ENCODE results near the gene NRSN2. TPM values are rescaled to one million over a fixed set of nuclear protein-coding genes. Genes with fewer than 3 reads are reported as not detected.
"Not testable (repeated sequence)": the region's sequence is repeated elsewhere in the genome, so short reads cannot be mapped to it uniquely, and the experiment has no call there.

The NRSN2 gene
- total and polyA plus RNA-seq, 2 experiments from 2014 or later, result 111 to 170 TPM

DNA sequence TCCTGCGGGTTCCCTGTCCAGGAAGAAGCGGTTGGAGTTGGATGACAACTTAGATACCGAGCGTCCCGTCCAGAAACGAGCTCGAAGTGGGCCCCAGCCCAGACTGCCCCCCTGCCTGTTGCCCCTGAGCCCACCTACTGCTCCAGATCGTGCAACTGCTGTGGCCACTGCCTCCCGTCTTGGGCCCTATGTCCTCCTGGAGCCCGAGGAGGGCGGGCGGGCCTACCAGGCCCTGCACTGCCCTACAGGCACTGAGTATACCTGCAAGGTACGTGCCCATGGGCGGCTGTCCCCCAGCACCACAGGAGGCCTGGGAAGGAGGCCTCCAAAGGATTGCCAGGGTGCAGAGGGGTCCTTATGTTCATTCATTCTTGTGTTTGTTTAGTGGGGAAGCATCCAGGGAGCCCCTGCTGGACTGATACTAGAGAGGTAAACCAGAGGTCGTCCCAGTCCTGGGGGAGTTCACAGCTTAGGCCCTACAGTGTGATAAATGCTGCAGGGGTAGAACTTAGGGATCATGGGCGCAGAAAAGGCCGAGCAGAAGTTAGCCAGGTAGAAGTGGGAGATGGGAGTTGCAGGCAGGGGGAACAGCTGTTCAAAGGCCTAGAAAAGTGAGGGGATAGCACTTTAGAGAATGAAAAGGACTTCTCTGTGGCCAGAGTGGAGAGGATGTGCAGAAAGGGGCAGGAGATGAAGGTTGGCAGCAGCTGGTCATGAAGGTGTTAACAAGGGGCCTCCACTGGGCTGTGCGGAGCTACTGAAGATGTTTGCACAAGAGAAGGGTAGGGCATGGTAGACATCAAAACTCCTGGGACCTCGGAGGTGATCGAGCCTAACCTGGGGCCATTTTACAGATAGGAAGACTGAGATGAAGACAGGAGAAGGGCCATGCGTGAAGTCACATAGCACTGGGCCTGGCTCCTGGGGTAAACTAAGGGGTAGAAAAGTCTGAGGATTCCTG lies 41.4 kb downstream of the NRSN2 start:
- Histone ChIP-seq H3K4me3 (no peak overlapping the region), H3K4me1 (ENCODE audit: low read depth) (no peaks in the 10 kb centered on the region), H3K9me3 (ENCODE audit: low read depth) (no peaks in the 10 kb centered on the region), H3K36me3 (no peaks in the 10 kb centered on the region), H3K27me3 (peaks cover 1% of the 10 kb centered on the region), H3K27ac (no peak overlapping the region)
- TF ChIP-seq, protein P1, sequence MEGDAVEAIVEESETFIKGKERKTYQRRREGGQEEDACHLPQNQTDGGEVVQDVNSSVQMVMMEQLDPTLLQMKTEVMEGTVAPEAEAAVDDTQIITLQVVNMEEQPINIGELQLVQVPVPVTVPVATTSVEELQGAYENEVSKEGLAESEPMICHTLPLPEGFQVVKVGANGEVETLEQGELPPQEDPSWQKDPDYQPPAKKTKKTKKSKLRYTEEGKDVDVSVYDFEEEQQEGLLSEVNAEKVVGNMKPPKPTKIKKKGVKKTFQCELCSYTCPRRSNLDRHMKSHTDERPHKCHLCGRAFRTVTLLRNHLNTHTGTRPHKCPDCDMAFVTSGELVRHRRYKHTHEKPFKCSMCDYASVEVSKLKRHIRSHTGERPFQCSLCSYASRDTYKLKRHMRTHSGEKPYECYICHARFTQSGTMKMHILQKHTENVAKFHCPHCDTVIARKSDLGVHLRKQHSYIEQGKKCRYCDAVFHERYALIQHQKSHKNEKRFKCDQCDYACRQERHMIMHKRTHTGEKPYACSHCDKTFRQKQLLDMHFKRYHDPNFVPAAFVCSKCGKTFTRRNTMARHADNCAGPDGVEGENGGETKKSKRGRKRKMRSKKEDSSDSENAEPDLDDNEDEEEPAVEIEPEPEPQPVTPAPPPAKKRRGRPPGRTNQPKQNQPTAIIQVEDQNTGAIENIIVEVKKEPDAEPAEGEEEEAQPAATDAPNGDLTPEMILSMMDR (IDR thresholded peaks at IDR 0.05; ENCODE audit: low read depth, low read length), result no peak
- no peak for DNase-seq (ENCODE audit: low read depth in 1 of 2, low spot score in 1 of 2)

DNA sequence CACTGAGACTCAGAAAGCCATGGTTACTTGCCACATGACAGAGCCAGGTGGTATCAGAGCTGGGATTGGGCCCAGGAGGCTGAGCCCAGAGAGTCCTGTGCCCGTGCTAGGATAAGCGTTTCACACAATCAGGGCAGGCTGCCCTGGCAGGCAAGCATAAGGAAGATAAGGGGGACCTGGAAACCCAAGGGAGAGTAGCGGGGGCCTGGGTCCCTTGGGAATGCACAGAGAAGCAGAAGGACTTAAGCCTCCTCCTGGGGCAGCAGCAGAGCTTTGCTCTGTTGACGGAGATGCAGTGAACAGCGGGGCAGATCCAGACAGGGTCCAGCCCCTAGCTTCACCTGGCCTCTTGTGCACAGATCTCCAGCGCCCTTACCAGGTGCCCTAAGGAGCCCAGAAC lies 42.3 kb downstream of the NRSN2 start:
- H3K9me3 ChIP-seq (ENCODE audit: low read depth), result no peaks in the 10 kb centered on the region
- no peaks in the 10 kb centered on the region for H3K4me1 ChIP-seq (ENCODE audit: low read depth)
- H3K27me3 ChIP-seq, result no peaks in the 10 kb centered on the region
- no peak overlapping the region for H3K27ac ChIP-seq
- no peaks in the 10 kb centered on the region for H3K36me3 ChIP-seq
- TF ChIP-seq, protein P1 (IDR thresholded peaks at IDR 0.05; ENCODE audit: low read depth, low read length), result no peak
- no peak overlapping the region for H3K4me3 ChIP-seq
- no peak for DNase-seq (ENCODE audit: low read depth in 1 of 2, low spot score in 1 of 2)

DNA sequence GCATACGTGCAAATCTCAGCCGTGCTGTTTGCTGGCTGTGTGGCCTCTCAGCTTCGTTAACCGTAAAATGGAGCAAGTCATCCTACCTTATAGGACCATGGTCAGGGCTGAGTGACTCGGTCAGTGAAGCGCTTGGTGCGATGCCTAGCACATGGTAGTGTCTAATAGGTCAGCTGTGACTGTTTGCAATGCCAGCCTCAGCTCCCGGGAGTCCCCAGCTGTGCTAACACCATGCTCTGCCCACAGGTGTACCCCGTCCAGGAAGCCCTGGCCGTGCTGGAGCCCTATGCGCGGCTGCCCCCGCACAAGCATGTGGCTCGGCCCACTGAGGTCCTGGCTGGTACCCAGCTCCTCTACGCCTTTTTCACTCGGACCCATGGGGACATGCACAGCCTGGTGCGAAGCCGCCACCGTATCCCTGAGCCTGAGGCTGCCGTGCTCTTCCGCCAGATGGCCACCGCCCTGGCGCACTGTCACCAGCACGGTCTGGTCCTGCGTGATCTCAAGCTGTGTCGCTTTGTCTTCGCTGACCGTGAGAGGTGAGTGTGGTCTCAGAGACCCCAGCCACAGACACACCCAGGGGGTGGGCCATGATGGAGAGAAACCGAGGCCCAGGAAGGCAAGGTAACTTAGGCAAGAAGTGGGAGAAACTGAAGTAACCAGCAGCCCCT lies 44.3 kb downstream of the NRSN2 start:
- no peaks in the 10 kb centered on the region for H3K27me3 ChIP-seq
- no peak overlapping the region for H3K27ac ChIP-seq
- no peaks in the 10 kb centered on the region for H3K4me1 ChIP-seq (ENCODE audit: low read depth)
- TF ChIP-seq, protein P1 (IDR thresholded peaks at IDR 0.05; ENCODE audit: low read depth, low read length), result no peak
- no peaks in the 10 kb centered on the region for H3K9me3 ChIP-seq (ENCODE audit: low read depth)
- DNase-seq (ENCODE audit: low read depth in 1 of 2, low spot score in 1 of 2), result no peak
- H3K4me3 ChIP-seq, result no peak overlapping the region
- no peaks in the 10 kb centered on the region for H3K36me3 ChIP-seq

DNA sequence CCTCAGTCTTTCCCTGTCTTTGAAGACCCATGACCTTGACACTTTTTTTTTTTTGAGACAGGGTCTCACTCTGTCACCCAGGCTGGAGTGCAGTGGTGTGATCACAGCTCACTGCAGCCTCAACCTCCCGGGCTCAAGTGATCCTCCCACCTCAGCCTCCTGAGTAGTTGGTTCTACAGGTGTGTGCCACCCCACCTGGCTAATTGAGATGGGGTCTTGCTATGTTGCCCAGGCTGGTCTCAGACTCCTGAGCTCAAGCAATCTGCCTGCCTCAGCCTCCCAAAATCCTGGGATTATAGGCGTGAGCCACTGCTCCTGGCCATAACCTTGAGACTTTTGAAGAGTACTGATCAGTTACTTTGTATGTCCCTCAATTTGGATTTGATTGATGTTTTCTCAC lies 46.4 kb downstream of the NRSN2 start:
- H3K27me3 ChIP-seq; H3K9me3 ChIP-seq (ENCODE audit: low read depth); H3K36me3 ChIP-seq; DNase-seq (ENCODE audit: low read depth in 1 of 2, low spot score in 1 of 2); H3K27ac ChIP-seq; H3K4me1 ChIP-seq (ENCODE audit: low read depth); H3K4me3 ChIP-seq: not testable (repeated sequence)

DNA sequence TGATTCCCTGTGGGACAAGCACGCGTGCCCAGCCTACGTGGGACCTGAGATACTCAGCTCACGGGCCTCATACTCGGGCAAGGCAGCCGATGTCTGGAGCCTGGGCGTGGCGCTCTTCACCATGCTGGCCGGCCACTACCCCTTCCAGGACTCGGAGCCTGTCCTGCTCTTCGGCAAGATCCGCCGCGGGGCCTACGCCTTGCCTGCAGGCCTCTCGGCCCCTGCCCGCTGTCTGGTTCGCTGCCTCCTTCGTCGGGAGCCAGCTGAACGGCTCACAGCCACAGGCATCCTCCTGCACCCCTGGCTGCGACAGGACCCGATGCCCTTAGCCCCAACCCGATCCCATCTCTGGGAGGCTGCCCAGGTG lies 49.3 kb downstream of the NRSN2 start:
- TF ChIP-seq, protein P1 (IDR thresholded peaks at IDR 0.05; ENCODE audit: low read depth, low read length), result no peak
- Histone ChIP-seq H3K36me3 (no peaks in the 10 kb centered on the region), H3K4me1 (ENCODE audit: low read depth) (no peaks in the 10 kb centered on the region), H3K9me3 (ENCODE audit: low read depth) (no peaks in the 10 kb centered on the region), H3K4me3 (no peak overlapping the region), H3K27me3 (no peaks in the 10 kb centered on the region), H3K27ac (no peak overlapping the region)
- DNase-seq (ENCODE audit: low read depth in 1 of 2, low spot score in 1 of 2), result no peak

Data from cardiac muscle cell (in vitro differentiated cells and primary cell).